Activated T-helper 2 cell treated with anti-CD3 and anti-CD28 coated beads, Interferon-gamma antibody, Interleukin-2, Interleukin-4, amounts not matched to agents 10 μg/mL and 5 μg/mL and 100 μg/mL, durations not matched to agents 14 hours and 24 hours and 36 hours (primary cell): ENCODE results near the gene GPR156. TPM values are rescaled to one million over a fixed set of nuclear protein-coding genes. Genes with fewer than 3 reads are reported as not detected.

ENCODE experiments used
- total RNA-seq: library from RNA; stranded (reverse); gene quantifications from 2 replicates; pipeline ENCODE4 v1.2.3, GENCODE V29; 2022

The GPR156 gene
- total RNA-seq, 1 donor from 2014 or later, result not detected

Other genes with a start within 250 kb of the GPR156 start
- 34.4 and 35.7 TPM in 2 replicates for gene GSK3B, start 190.8 kb downstream of the GPR156 start, total RNA-seq
- 20.1 and 21.3 TPM in 2 replicates for gene LRRC58, start 64.1 kb upstream of the GPR156 start, total RNA-seq
- gene FSTL1, start 165.8 kb upstream of the GPR156 start, total RNA-seq, result 0.14 and 0.16 TPM in 2 replicates